Spleen (tissue), 7 donors: ENCODE results near the gene CD300C.
"Not testable (repeated sequence)": the region's sequence is repeated elsewhere in the genome, so short reads cannot be mapped to it uniquely, and the experiment has no call there.

Source experiments
- POLR2A ChIP-seq, 3 donors: fragments of 450-650 bp; IDR thresholded peaks; one replicate each; pipeline ENCODE4 v1.5.1; 2017; ENCODE audit warnings: antibody characterized with exemption in 3 of 3, mild to moderate bottlenecking in 1 of 3
- POLR2AphosphoS5 ChIP-seq, 3 donors: sonication (generic); formaldehyde crosslinking; IDR thresholded peaks; one replicate each; pipeline ENCODE4 v1.5.1; 2017; ENCODE audit warnings: antibody characterized with exemption in 3 of 3
- TF ChIP-seq, protein P1 (sequence below), 11 experiments: fragments of 200-600 bp in 7 of 11; fragments of 450-650 bp in 4 of 11; sonication (generic) in 4 of 11; IDR thresholded peaks in 8 of 11; conservative IDR thresholded peaks in 3 of 11; 1 replicate in 7 of 11; 2 replicates in 4 of 11; pipeline versions ENCODE4 v1.4.0 to v1.8.0; 2016 to 2021; ENCODE audit warnings: antibody characterized with exemption in 11 of 11, inconsistent platforms in 4 of 11, mild to moderate bottlenecking in 1 of 11
- donor health status: DM: no; HTN: no; CAD: no; lungs with moderate emphysema.
- donor health status: DM: no; HTN: no; CAD: no.
- donor health status: DM: no; HTN: no; CAD: no.

- TF ChIP-seq, protein P1, sequence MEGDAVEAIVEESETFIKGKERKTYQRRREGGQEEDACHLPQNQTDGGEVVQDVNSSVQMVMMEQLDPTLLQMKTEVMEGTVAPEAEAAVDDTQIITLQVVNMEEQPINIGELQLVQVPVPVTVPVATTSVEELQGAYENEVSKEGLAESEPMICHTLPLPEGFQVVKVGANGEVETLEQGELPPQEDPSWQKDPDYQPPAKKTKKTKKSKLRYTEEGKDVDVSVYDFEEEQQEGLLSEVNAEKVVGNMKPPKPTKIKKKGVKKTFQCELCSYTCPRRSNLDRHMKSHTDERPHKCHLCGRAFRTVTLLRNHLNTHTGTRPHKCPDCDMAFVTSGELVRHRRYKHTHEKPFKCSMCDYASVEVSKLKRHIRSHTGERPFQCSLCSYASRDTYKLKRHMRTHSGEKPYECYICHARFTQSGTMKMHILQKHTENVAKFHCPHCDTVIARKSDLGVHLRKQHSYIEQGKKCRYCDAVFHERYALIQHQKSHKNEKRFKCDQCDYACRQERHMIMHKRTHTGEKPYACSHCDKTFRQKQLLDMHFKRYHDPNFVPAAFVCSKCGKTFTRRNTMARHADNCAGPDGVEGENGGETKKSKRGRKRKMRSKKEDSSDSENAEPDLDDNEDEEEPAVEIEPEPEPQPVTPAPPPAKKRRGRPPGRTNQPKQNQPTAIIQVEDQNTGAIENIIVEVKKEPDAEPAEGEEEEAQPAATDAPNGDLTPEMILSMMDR (IDR thresholded peaks at IDR 0.05 in 8 of 11, conservative IDR thresholded peaks at IDR 0.05 in 3 of 11) = not testable (repeated sequence)
- TF ChIP-seq POLR2A, POLR2AphosphoS5 (IDR thresholded peaks at IDR 0.05): not testable (repeated sequence)
These were observed 27.4 kb downstream of the CD300C start for GRCh38 chr17:74518413-74518981.
